ENCODE results near the gene PLXNB1.

PLXNB1 gene

DNA sequence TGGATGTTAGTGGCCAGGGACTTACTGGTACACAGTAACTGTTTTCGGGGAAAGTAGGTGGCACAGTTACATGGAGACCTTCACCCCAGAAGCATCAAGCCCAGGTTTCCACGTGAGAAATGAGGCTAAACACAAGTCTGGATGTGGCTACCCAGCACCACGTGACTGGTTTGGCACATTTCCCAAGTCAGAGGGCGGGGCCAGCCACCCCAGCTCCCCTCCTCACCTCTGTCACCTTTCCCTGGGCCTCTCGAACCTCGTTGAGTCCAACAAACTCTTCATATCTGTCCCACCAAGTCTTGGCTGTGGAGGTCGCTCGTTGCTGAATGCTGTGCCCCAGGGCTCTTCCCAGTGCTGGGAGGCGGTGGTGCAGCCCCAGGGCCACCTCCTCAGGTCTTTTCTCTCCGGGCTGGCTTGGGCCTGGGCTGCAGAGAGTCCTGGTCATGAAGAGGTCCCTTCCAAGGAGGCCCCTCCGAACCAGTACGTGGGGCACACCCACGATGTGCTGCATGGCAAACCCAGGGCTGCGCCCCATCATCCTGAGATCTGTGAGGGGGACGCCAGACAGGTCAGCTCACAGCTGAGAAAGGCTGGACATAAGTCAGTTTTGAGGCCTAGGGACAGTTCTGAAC, 4.8 kb upstream of the PLXNB1 start:
- no peak for DNase-seq (ENCODE audit: low spot score)

DNA sequence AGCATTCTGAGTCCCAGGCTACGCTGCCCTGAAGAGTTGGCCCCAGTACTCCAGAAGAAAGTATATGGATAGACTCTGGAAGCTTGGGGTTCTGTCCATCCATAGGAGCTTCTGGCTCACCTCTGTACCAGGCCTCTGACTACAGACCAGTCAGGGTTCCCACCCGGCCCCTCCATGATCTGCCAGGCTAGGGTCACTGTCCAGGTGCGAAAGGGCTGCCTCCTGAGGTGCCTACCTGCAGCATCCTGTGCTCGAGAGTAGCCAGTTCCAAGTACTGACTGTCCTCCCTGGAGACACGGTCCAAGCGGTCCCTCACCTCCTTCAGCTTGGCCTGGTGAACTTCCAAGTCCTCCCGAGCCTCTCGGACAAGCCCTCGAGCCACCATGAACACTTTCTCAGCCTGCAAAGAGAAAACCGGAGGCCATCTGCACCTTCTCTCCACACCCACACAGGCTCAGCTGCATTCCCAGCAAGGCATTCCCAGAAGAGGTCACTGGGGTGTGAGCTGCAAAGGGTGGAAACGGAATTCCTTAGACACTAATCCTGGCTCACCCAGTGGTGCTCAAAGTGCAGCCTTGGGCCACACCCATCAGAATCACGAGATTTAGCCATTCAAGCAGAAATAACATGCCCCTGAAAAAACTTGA, 3.7 kb upstream of the PLXNB1 start:
- no peak for DNase-seq (ENCODE audit: low spot score)

DNA sequence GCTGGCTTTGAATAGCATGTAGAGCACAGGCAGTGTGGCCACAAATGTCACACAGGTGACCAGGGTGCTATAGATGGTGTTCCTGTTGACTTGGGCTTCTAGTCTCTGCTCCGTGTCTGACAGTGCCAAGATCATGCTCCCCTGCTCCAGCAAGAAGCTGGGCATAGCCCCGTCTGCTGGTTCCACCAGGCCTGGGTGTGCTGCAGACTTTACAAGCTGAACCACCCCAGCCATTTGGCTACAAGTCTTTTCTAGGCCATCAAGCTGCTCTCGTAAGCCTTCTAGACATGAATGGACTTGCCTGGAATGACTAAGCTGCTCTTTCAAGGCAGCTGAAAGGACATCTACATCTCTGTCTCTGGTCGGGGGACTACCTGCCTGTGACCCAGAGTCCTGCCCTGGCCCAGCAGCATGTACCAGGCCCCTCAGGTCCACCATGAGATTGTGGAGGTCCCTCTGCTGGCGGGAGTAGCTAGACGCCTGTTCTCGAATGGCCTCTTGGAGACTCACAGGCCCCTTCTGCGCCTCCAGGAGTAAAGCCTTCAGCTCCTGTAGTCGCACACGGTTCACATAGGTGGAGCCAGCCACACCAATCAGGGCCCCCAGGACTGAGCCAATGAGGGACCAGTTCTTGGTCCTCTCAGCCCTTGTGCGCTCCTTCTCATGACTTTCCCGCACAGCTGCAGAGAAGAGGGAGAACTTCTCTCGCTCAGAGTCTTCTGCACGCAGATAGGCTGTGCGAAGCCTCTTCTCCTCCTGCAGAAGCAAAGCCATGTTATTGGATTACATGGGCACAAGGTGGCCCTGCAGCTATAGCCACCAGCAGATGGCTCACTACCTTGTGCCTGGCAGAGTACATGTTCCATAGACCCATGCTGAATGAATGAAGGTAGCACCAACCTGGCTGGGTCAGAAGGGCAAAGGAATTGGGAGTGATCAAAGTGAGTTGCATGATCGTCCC, 2.8 kb upstream of the PLXNB1 start:
- no peak for DNase-seq (ENCODE audit: low spot score)

DNA sequence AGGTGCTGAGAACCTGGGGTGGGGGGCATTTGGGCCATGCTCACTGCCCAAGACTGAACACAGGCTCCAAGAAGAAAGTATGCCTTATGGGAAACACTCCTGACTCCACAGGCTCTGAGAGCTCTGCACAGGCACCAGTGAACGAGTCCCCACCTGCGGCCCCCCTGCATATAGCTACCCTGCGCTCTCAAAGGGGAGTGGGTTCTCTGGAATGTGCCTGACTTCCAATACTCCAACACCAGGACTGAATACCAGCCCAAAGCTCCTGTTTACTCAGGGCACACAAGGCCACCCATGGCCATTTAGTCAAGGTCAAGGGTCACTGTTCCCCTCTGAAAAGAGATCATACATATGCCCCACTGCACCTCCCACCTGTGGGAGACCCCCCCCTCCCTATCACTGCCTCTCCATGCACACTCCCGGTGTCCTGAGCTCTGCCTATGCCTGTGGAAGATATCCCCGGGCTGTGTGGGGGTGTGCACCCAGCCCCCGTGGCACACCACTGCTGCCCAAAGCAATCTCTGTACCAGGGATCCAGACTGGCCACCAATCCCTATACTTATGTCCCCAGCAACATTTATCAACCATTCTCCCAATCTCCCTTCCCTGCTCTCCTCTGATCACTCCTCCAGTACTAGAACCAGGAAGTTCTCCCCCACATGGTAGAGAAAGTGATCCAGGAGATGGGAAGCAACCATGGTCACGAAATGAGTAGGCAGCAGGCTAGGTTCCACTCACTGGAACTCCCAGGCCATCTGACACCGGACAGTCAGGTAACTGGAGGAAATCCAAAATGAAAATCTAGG, 1.5 kb upstream of the PLXNB1 start:
- no peak for DNase-seq (ENCODE audit: low spot score)

DNA sequence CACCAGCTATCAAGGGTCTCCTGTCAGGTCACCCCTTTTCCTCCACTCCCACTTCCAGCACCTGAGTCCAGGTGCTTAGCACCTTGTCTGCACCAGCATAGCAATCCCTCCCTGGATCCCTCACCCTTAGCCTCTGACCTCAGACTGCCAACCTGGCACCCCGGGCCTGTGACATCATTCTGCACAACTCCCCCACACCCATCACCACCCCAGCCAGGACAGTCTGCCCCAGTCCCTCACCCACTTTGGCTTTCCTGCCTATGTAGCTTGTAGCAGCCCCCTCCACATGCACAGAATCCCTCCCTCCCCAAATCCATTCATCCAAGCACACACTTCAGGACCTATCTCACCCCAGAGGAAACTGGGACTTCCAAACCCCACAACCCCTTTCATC, 819 bp upstream of the PLXNB1 start:
- DNase-seq (ENCODE audit: low spot score), result no peak

DNA sequence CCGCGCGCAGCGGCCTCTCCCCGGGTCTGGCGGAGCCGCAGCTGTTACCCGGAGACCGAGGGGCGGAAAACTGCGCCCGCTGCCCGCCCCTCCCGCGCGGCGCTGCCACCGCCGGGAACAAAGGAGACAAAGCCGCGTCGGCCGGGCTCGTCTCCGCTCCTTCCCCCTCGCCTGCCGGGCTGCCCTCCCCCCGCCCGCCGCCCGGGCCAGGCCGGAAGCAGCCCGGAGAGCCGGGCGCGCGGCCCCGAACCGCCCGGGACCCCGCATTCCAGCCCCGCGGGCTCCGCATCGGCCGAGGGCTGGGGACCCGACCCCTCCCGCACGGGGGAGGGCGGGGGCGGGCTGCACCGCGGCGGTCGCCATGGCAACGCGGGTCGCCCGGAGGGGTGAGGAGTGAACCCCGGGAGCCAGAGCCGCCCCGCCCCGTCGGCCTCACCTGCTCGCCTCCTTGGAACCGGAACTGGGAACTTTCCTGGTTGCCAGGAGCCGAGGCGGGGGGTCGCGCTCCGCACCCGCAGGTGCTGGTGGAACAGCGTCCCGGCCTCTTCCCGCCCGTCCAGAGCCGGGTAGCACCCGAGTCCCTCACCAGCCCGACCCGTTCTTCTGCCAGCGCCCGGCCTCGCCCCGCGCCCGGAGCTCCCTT, 448 bp downstream of the PLXNB1 start:
- DNase-seq (ENCODE audit: low spot score), result peak; percentile 84

DNA sequence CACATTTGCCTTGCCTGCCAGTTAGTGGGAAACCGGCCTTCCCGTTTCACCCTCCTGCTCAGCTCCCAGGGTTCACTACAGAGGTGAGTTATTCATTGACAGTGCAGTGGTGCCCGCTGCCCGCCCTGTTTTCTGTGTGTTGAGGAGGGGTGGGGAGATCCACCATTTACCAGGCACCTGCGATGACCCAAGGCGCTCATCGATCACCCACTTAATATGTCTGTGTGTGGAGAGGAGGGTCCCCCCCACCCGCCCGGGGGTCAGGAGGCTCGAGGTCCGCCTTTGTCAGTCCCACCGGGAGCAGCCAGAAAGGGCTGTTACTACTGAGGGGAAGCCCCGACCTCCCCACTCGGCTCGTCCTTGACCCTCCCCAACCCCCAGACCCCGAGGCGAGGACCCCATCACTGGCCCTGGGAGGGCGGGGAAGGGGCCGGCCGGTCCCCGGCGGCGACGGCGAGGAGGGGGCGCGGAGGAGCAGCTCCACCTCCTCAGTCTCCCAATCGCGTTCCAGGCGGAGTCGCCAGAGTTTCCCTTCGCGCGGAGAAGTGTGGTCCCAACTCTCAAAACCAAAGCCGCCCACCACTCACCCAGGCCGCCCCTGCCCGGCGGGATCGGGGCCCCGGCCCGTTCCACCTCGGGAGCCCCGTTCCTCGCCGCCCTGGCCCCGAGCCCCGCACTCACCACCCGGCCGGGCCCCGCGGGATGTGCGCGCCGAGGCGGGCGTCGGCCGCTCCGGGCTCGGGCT, 1.1 kb downstream of the PLXNB1 start:
- DNase-seq (ENCODE audit: low spot score), result no peak

DNA sequence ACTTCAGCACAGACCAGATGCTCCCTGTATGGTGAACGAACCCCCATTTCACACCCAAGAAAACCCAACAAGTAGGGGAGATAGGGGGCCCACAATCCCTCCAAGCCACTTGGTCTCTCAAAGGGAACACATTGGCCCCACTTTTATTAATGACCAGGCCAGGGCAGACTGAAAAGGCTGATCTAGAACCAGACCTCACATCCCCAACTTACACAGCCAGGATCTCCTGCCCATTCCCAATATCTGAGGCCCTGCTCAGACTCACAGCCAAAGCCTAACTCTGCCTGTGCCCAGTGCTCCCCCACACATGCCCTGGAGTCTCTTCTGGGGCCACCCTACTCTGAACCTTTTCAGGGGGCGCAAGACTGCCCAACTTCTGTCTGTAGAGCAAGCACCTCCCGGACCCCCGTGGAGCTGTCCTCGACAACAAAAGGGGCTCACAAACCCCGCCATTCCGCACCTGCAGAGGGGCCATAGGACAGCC, 1.8 kb downstream of the PLXNB1 start:
- no peak for DNase-seq (ENCODE audit: low spot score)

DNA sequence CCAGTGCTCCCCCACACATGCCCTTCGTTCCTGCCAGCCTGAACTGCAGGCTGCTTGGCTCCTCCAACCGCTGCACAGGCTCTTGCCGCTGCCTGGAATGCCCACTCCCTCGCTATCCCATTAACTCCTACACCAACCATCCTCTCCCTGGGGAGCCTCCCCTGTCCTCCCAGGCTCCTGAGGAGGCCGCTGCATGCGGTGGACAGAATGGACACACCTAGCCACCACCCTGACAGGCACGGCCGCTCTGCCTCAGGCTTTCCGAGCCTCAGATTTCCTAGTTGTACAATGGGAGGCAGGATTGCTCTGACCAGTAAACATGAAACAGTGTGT, 2.3 kb downstream of the PLXNB1 start:
- DNase-seq (ENCODE audit: low spot score), result no peak

DNA sequence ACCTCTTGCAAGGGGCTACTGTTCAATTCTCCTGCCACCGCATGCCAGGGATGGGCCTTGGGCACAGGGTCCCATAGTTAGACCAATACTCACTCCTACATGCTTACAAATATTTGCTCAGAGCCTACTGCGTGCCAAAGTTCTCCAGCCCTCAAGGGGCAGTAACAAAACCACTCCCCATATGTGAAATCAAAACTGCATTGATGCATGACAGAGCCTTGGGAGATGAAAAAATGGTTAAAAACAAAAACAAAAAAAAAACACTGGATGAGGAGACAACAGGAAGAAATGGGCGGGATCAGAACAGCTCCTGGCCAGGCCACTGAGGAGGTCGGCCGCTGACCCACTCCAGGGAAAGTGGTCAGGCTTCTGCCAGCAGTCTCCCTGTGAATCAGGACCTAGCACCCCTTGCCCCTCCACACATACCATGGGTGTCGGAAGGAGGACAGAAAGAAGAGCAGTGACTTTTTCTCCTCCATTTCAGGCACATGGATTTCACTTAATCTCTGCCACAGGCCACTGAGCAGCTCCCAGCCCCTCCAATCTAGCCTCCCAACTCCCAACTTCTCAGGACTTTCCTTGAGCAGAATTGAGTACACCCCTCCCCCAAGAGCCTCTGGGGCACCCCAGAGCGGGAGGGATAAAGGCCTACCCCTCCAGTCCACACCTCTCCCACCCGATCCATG, 2.8 kb downstream of the PLXNB1 start:
- DNase-seq (ENCODE audit: low spot score), result peak; percentile 56

DNA sequence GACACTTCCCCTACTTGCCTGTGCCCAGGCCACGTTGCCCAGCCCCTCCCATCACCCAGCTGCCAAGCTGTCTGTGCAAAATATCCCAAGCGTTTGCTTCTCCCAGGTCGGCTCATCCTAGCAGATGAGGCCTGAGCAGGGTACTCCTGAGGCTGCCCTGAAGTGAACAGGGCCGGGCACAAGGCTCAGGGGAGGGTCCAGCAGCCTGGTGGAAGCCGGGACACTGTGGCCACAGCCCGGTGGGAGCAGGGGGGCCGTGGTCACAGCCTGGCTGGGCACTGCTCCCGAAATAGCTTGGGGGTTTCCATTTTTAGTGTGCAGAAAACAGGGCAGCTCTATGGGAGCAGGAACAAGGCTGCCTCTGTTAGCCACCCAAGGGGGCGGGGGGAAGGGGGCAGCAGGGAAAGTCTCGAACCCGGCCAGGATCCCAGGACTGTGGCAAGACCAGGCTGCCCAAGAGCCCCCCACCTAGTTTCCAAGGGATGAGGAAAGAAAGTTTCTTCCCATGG, 3.4 kb downstream of the PLXNB1 start:
- DNase-seq (ENCODE audit: low spot score), result no peak

DNA sequence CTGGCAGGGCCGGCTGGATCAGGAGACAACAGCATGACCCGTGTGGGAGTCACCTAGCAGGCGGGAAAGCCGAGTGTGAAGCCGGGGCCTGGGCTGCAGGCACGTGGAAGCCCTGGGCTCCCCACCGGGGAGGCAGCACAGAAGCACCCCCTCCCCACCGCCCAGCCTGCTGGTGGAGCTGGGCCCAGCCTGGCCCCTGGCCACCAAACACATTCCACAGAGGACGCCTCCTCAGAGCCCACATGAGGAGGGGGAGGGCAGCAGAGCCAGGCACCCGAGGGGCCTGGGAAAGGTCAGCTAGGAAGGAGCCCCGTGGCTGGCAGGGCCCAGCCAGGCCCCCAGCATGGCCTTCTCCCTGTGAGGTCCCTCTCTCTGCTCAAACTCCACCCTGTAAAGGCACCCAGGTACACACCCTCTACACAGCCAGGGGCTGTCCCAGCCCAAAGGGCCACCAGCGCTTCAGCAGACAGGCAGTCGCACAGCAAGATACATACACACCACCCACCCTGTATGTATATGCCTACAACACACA, 4.5 kb downstream of the PLXNB1 start:
- DNase-seq (ENCODE audit: low spot score), result no peak

DNA sequence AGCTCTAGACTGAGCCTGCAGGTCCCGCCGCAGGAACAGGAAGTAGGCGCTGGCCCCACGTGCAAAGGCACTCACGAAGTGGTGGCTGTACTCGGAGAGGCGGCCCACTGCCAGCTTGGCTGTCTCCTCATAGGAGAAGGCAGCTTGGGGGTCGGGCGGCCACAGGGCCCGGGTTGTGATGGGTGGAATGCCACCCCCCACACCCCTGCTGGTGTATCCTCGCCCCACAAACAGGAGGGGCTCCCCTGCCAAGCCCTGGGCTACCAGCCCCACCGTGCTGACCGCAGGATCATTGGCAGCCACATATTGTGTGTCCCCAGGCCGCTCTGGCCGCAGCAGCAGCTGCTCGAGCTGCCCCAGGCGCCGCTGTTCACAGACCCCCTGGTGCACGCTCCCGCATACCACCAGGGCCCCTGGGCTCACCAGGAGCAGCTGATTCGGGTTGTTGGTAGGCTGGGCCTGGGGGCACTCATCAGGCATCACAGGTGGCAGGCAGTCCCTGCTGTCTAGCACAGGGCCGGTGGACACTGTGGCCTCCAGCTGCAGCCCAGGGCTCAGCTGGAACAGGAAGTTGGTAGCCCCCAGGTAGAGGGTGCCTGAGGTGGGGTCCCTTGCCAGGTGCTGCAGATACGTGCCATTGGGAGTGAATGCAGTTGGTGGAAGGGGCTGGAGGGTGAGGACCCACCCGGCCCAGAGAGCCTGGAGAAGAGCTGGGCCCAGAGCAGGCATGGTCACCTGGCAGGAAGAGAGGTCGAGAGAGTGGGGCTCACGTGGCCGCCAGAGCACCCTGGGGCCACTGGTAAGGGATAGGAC, 5.8 kb downstream of the PLXNB1 start:
- DNase-seq (ENCODE audit: low spot score), result no peak

DNA sequence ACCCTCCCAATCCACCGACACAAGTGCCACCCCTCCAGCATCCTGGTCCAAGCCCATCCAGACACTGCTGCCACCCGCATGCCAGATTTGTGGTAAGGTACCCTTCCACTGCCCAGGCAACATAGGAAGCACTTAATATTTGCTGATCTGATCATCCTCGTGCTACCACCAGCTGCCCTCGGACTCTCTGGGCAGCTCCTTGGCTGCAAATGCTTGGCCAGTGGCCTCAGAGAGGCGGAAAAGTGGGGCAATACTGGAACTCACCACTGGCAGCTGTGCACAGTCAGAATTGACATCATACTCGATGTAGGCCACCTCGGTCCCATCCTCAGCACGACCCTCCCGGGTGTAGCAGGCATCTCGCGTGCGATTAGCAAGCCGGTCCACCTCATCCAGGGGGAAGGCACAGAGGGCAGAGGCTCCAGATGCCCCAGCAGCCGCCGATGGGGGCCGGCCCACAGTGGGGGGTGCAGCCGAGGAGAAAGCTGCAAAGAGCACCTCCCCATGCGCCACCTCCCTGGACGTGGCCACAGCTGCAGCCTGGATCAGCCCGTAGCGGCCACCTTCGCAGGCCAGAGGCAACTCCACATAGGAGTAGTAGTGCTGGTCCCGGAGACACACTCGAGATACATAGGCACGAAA, 6.5 kb downstream of the PLXNB1 start:
- DNase-seq (ENCODE audit: low spot score), result no peak

DNA sequence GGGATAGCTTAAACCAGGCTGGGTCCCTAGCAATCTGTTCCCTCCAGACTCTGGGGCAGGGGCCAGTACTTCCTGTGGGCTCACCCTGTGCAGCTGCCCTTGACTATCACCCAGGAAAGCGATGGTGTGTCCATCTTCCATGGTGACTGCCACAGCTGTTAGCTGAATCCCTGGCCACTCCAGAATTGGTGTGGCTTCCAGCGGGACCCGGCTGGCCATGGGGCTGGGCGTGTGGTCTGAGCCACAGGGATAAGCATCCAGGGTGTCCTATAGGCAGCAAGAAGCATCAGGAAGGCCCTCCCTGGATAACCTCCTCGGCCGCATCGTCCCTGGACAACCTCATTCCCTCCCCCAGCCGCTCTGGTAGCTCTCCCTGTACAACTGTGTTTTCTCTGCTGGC, 7.2 kb downstream of the PLXNB1 start:
- no peak for DNase-seq (ENCODE audit: low spot score)

DNA sequence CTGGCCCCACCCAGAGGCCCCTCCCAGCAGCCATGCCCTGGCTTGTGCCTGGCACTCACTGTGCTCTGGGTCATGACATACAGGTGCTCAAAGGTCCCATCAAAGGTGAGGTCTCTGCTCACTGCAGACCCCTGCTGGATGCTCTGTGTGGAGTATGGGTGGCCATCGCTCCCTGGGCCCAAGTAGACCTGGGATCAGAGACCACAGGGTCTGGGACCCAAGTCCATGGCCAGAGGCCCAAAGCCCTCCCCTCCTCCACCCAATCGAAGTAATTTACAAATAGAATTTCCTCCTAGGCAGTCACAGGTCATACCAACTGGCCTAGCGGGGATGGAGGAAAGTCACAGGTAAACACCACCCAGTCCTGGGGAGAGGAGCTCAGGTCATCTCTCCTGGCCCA, 7.6 kb downstream of the PLXNB1 start:
- DNase-seq (ENCODE audit: low spot score), result no peak

DNA sequence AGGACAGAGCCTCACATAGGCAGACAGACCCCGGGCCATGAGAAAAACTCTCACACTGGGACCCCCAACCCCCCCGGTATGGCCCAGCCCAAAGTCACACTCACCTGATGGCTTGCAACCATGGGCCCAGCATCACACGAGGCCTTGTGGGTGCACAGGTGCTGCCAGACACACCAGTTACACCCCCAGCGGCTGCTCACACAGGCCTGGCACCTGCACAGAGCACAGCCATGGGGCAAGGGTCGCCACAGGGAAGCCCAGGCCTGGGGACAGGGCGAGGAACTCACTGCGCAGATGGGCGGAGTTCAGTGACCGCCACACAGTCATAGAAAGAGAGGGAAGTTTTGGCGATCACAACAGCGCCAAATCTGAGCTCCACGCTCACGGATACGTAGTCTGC, 9.3 kb downstream of the PLXNB1 start:
- no peak for DNase-seq (ENCODE audit: low spot score)

DNA sequence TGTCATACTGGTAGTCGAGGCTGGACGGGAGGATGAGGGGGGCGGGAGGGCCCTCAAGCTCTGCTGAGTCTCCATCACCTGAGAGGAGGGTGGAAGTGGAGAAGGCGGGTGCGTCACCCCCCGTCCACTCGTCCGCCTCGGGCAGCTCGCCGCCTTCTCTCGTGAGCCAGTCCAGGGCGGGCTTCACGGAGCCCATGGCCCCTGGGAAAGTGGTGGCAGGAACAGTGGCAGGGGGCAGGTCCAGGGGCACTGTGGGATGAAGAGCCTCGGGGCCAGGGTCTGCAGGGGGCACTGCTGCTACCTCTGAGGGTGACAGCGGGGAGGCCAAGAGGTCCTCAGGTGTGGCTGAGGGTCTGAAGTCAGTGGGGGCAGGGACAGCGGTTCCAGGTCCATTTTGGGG, 10.3 kb downstream of the PLXNB1 start:
- no peak for DNase-seq (ENCODE audit: low spot score)

DNA sequence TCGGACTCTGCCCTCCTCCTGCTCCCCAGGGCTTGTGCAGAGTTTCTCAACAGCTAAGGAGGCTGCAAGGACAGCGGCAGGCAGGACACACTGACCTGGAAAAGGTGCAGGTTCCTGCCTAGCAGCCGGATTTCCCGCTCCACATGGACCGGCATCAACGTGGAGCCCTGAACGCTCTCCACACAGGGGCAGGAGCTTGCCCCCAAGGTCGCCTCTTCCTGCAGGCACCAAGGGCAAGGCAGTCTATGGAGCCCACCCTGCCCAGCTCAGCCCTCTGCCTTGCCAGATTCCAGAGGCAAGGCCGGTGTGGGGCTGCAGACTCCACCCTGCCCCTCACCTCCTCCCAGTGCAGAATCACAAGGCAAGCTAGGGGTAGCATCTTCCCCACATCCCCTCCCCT, 10.7 kb downstream of the PLXNB1 start:
- DNase-seq (ENCODE audit: low spot score), result no peak

All from AG08396 (cell line).